Aorta (tissue), 5 donors: ENCODE measurements around the gene STYXL1. TPM values are rescaled to one million over a fixed set of nuclear protein-coding genes. Genes with fewer than 3 reads are reported as not detected.
"Not testable (repeated sequence)": the region's sequence is repeated elsewhere in the genome, so short reads cannot be mapped to it uniquely, and the experiment has no call there.

Experiments used
- ATAC-seq: fragments of 200-7000 bp; cut with Tn5 transposase; one replicate; pipeline ENCODE4 v1.9.1; 2022; ENCODE audit warnings: moderate library complexity; ENCODE audit not compliant: low FRiP score
- DNase-seq, 2 donors: peaks; one replicate each; pipeline ENCODE4 v3.0.0-alpha.2; 2020
- H3K27ac ChIP-seq, 2 donors: one replicate each; pipeline ENCODE4 v1.5.1; 2013; ENCODE audit warnings: low read length in 2 of 2, mild to moderate bottlenecking in 2 of 2, moderate library complexity in 2 of 2, control low read depth in 1 of 2, inconsistent platforms in 1 of 2, low read depth in 1 of 2
- H3K27me3 ChIP-seq, 2 donors: one replicate each; pipeline ENCODE4 v1.6.1; 2013; ENCODE audit warnings: control low read depth in 1 of 2, low read length in 1 of 2, mild to moderate bottlenecking in 1 of 2, moderate library complexity in 1 of 2; ENCODE audit not compliant: insufficient read depth in 2 of 2, control insufficient read depth in 1 of 2
- H3K36me3 ChIP-seq, 2 donors: one replicate each; pipeline ENCODE4 v1.6.1; 2013; ENCODE audit warnings: control low read depth in 1 of 2, low read length in 1 of 2, mild to moderate bottlenecking in 1 of 2; ENCODE audit not compliant: insufficient read depth in 2 of 2, control insufficient read depth in 1 of 2
- H3K4me1 ChIP-seq, 2 donors: one replicate each; pipeline ENCODE4 v1.6.1; 2013; ENCODE audit warnings: low read length in 2 of 2, control low read depth in 1 of 2, mild to moderate bottlenecking in 1 of 2, moderate library complexity in 1 of 2; ENCODE audit not compliant: insufficient read depth in 2 of 2, control insufficient read depth in 1 of 2
- H3K4me3 ChIP-seq, 2 donors: one replicate each; pipeline ENCODE4 v1.5.1; 2013; ENCODE audit warnings: low read length in 2 of 2, control low read depth in 1 of 2, mild to moderate bottlenecking in 1 of 2
- H3K9me3 ChIP-seq: one replicate; pipeline ENCODE4 v1.6.1; 2013; ENCODE audit warnings: mild to moderate bottlenecking, low read length; ENCODE audit not compliant: control insufficient read depth
- WGBS, 2 donors: extraction: QIAGEN DNeasy Blood & Tissue Kit; methylation state at CpG; one replicate each; pipeline ENCODE4 v1.1.7; 2013; 5-methylcytosine and 5-hydroxymethylcytosine counted together
- intact Hi-C, 2 donors: fragments of 100-400 bp; cut with DNase I; formaldehyde crosslinking; loops; one replicate each; pipeline versions ENCODE4 v1.14.2 to v1.15.0; 2022
- polyA plus RNA-seq, 2 donors: library from polyadenylated mRNA; stranded (reverse); fragments of 200-250 nt; gene quantifications; one replicate each; pipeline ENCODE4 v1.2.3, GENCODE V29; 2013
- total RNA-seq, 2 donors: library from RNA; stranded (reverse); fragmentation: NEBNext Ultra II Directional; extraction: Animal tissue kit (Norgen Biotek cat#: 25700); gene quantifications; one replicate each; pipeline ENCODE4 v1.2.1, GENCODE V29; 2021
- donor health status: healthy with polysubstance abuse.
- donor health status: Bipolar disorder and iron deficiency.
- donor health status: DM: no; HTN: no; CAD: no.
- donor health status: DM: no; HTN: no; CAD: no.
- donor health status: DM: yes; HTN: yes; CAD: no.

Gene STYXL1
- total and polyA plus RNA-seq, 4 donors: 6.1 to 18.7 (median 16.5) TPM

GRCh38 chr7:76029682-76030081 lies 18.1 kb downstream of the STYXL1 start:
- H3K4me1 ChIP-seq, intact Hi-C loops, H3K9me3 ChIP-seq, DNase-seq, H3K27ac ChIP-seq, H3K4me3 ChIP-seq, H3K27me3 ChIP-seq, H3K36me3 ChIP-seq, ATAC-seq: not testable (repeated sequence)
- 96% methylated on average over 7 of the region's 7 CpGs for WGBS, 2 donors

GRCh38 chr7:76023002-76023401 lies 24.8 kb downstream of the STYXL1 start:
- no peaks in the 10 kb centered on the region for H3K4me1 ChIP-seq
- ATAC-seq (no peak), DNase-seq (peak in 1 of 2 donors; percentile 63)
- WGBS, 2 donors: 51 to 59% methylated on average over 4 of the region's 4 CpGs
- H3K4me3 ChIP-seq: no peak overlapping the region
- H3K27ac ChIP-seq: no peak overlapping the region
- no peaks in the 10 kb centered on the region for H3K9me3 ChIP-seq
- H3K36me3 ChIP-seq: no peaks in the 10 kb centered on the region
- no peaks in the 10 kb centered on the region for H3K27me3 ChIP-seq
- intact Hi-C loops: no loop called here

DNA sequence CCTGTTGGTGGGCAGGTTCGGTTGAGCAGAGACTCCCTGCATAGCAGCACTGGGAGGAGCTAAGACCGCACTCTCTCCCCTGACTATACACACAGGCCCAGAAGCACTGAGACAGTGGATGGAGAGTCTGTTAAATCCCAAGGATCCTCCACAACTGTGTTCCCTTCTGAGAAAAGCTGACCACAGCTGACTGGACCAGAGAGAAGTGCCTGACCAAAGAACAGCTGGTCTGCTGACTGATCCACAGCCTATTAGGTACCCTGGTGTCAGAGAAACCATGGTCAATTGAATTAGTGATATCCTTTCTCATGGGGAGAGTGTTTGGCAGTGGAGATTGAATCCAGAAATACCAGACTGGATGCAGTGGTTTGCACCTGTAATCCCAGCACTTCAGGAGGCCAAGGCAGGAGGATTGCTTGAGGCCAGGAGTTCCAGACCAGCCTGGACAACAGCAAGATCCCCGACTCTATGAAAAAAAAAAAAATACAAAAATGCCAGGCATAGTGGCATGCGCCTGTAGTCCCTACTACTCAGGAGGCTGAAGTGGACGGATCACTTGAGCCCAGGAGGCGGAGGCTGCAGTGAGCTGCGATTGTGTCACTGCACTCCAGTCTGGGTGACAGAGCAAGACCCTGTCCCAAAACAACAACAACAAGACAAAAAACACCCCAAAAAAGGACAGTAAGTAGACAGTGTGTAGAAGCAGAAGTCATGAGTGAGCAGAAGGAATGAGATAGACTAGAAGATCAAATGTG lies 25.6 kb downstream of the STYXL1 start:
- DNase-seq: no peak
- no peak for ATAC-seq
- no peak overlapping the region for H3K27ac ChIP-seq
- 86 to 91% methylated on average over 7 of the region's 7 CpGs for WGBS, 2 donors
- intact Hi-C loops: no loop called here
- H3K4me3 ChIP-seq: no peak overlapping the region
- no peaks in the 10 kb centered on the region for H3K4me1 ChIP-seq
- H3K9me3 ChIP-seq: no peaks in the 10 kb centered on the region
- H3K36me3 ChIP-seq: no peaks in the 10 kb centered on the region
- H3K27me3 ChIP-seq: no peaks in the 10 kb centered on the region

- intact Hi-C loops: loop anchor here (1.0 to 2.0 kb wide), 2 partner anchors 153 to 154 kb away; no protein-coding TSS in a partner anchor
- Histone ChIP-seq H3K36me3 (no peaks in the 10 kb centered on the region), H3K27ac (no peak overlapping the region), H3K27me3 (no peaks in the 10 kb centered on the region), H3K4me3 (no peak overlapping the region), H3K4me1 (no peaks in the 10 kb centered on the region), H3K9me3 (no peaks in the 10 kb centered on the region)
- peak; percentile 77 to 93 for DNase-seq
- ATAC-seq: peak; percentile 83
- WGBS, 2 donors: 31 to 35% methylated on average over 6 of the region's 6 CpGs
These were observed 27.6 kb downstream of the STYXL1 start for GRCh38 chr7:76020031-76020714.

DNA sequence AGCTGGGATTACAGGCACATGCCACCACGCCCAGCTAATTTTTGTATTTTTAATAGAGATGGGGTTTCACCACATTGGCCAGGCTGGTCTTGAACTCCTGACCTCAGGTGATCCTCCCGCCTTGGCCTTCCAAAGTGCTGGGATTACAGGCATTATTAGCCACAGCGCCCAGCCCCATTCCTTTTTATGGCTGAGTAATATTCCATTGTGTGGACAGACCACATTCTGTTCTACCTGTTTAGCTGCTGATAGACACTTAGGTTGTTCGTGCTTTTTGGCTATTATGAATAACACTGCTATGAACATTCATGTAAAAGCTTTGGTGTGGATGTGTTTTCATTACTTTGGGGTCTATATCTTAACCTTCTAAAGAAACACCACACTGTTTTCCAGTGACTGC lies 29.3 kb downstream of the STYXL1 start:
- H3K9me3 ChIP-seq, H3K36me3 ChIP-seq, H3K27ac ChIP-seq, DNase-seq, H3K4me3 ChIP-seq, H3K4me1 ChIP-seq, H3K27me3 ChIP-seq, ATAC-seq, intact Hi-C loops: not testable (repeated sequence)
- WGBS, 2 donors: 97 to 98% methylated on average over 4 of the region's 4 CpGs

- DNase-seq: no peak
- ATAC-seq: no peak
- Histone ChIP-seq H3K9me3 (no peaks in the 10 kb centered on the region), H3K4me3 (no peak overlapping the region), H3K36me3 (peaks cover 0 to 3% of the 10 kb centered on the region in 2 donors), H3K4me1 (no peaks in the 10 kb centered on the region), H3K27me3 (no peaks in the 10 kb centered on the region), H3K27ac (no peak overlapping the region)
- 74 to 76% methylated on average over 13 of the region's 13 CpGs for WGBS, 2 donors
- intact Hi-C loops: no loop called here
These were observed 31.4 kb downstream of the STYXL1 start for GRCh38 chr7:76016191-76016947.

DNA sequence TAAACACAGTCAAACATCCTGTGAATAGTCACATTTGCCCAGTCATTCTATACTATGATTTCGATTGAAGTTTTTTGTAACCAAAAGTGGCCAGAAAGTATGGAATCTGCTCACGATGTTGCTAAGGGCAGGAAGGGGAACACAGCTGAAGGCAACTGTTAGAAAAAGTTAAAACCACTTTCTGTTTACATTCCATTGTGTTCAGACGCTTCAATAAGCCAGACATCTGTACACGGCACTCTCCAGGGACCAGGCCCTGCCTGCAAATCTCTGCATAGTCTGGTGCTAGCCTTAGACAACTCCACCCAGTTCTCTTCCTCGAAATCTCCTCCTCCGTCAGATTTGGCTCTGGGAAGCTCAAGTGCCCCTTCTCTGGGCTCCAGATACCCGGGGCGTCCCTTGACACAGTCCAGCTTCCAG lies 36.3 kb downstream of the STYXL1 start:
- H3K27me3 ChIP-seq: no peaks in the 10 kb centered on the region
- intact Hi-C loops: no loop called here
- H3K4me1 ChIP-seq: no peaks in the 10 kb centered on the region
- H3K4me3 ChIP-seq: no peak overlapping the region
- H3K36me3 ChIP-seq: peaks cover 0 to 3% of the 10 kb centered on the region in 2 donors
- H3K27ac ChIP-seq: peak overlapping the region in 1 of 2 donors; percentile 92
- DNase-seq (peak in 1 of 2 donors; percentile 69), ATAC-seq (peak; percentile 73)
- WGBS, 2 donors: 1 to 8% methylated on average over 8 of the region's 8 CpGs
- no peaks in the 10 kb centered on the region for H3K9me3 ChIP-seq

- DNase-seq (no peak), ATAC-seq (peak; percentile 24)
- intact Hi-C loops: no loop called here
- H3K4me3 ChIP-seq: no peak overlapping the region
- H3K9me3 ChIP-seq: no peaks in the 10 kb centered on the region
- H3K27ac ChIP-seq: peak overlapping the region in 1 of 2 donors; percentile 5
- H3K27me3 ChIP-seq: no peaks in the 10 kb centered on the region
- H3K4me1 ChIP-seq: no peaks in the 10 kb centered on the region
- 37 to 43% methylated on average over 11 of the region's 11 CpGs for WGBS, 2 donors
- H3K36me3 ChIP-seq: peaks cover 0 to 3% of the 10 kb centered on the region in 2 donors
These were observed 37.9 kb downstream of the STYXL1 start for GRCh38 chr7:76009672-76010600.
